Tongue (tissue), 2 donors: Measurements from ENCODE around the gene EXPH5. TPM values are rescaled to one million over a fixed set of nuclear protein-coding genes. Genes with fewer than 3 reads are reported as not detected.

Source experiments
- DNase-seq: peaks from one replicate; pipeline ENCODE4 v3.0.0-alpha.2; 2015
- total RNA-seq: library from RNA; depleted of rRNA; stranded (reverse); fragments of >200 nt; gene quantifications from one replicate; pipeline ENCODE4 v1.2.3, GENCODE V29; 2014

The EXPH5 gene
- total RNA-seq, 1 donor from 2014 or later: 8.8 TPM

- peak; percentile 29 for DNase-seq
These were observed 30.6 kb downstream of the EXPH5 start for GRCh38 chr11:108562746-108563581.

- no peak for DNase-seq
These were observed 32.0 kb downstream of the EXPH5 start for GRCh38 chr11:108561535-108561991.

GRCh38 chr11:108559904-108560303 lies 33.7 kb downstream of the EXPH5 start:
- DNase-seq: no peak

GRCh38 chr11:108559340-108559739 lies 34.2 kb downstream of the EXPH5 start:
- DNase-seq: peak; percentile 32

GRCh38 chr11:108558222-108558621 lies 35.3 kb downstream of the EXPH5 start:
- no peak for DNase-seq

- no peak for DNase-seq
These were observed 37.5 kb downstream of the EXPH5 start for GRCh38 chr11:108556019-108556418.

- peak; percentile 50 for DNase-seq
These were observed 41.7 kb downstream of the EXPH5 start for GRCh38 chr11:108551651-108552462.

- DNase-seq: no peak
These were observed 44.2 kb downstream of the EXPH5 start for GRCh38 chr11:108549319-108549885.

GRCh38 chr11:108545909-108546501 lies 47.6 kb downstream of the EXPH5 start:
- no peak for DNase-seq

GRCh38 chr11:108543316-108543964 lies 50.1 kb downstream of the EXPH5 start:
- DNase-seq: no peak

GRCh38 chr11:108541531-108541930 lies 52.0 kb downstream of the EXPH5 start:
- DNase-seq: no peak

GRCh38 chr11:108538502-108538901 lies 55.1 kb downstream of the EXPH5 start:
- no peak for DNase-seq

- DNase-seq: peak; percentile 12
These were observed 55.5 kb downstream of the EXPH5 start for GRCh38 chr11:108538022-108538424.

- no peak for DNase-seq
These were observed 56.8 kb downstream of the EXPH5 start for GRCh38 chr11:108536783-108537182.

- DNase-seq: no peak
These were observed 58.1 kb downstream of the EXPH5 start for GRCh38 chr11:108535384-108535955.

GRCh38 chr11:108534274-108534882 lies 59.2 kb downstream of the EXPH5 start:
- no peak for DNase-seq

- no peak for DNase-seq
These were observed 63.1 kb downstream of the EXPH5 start for GRCh38 chr11:108530426-108530825.

GRCh38 chr11:108527382-108527781 lies 66.2 kb downstream of the EXPH5 start:
- no peak for DNase-seq

- DNase-seq: no peak
These were observed 68.4 kb downstream of the EXPH5 start for GRCh38 chr11:108525161-108525560.

- DNase-seq: no peak
These were observed 69.1 kb downstream of the EXPH5 start for GRCh38 chr11:108524422-108524821.

- no peak for DNase-seq
These were observed 71.2 kb downstream of the EXPH5 start for GRCh38 chr11:108522318-108522717.
